ENCODE measurements around the gene SOX11.
"Not testable (repeated sequence)": the region's sequence is repeated elsewhere in the genome, so short reads cannot be mapped to it uniquely, and the experiment has no call there.

SOX11 gene

GRCh38 chr2:5691985-5692529 is at the start of gene SOX11:
Gene SOX11 (plus strand): TSS chr2:5692384. CDS start chr2:5692722, 338 bp downstream.
- no peak for DNase-seq (ENCODE audit: low read depth)

GRCh38 chr2:5652734-5653133 is 39.5 kb upstream of the SOX11 start:
- DNase-seq (ENCODE audit: low read depth): not testable (repeated sequence)

GRCh38 chr2:5653756-5654155 is 38.4 kb upstream of the SOX11 start:
- not testable (repeated sequence) for DNase-seq (ENCODE audit: low read depth)

GRCh38 chr2:5657231-5657630 is 35.0 kb upstream of the SOX11 start:
- DNase-seq (ENCODE audit: low read depth): no peak

- no peak for DNase-seq (ENCODE audit: low read depth)
These were observed 31.6 kb upstream of the SOX11 start for GRCh38 chr2:5660591-5660990.

- DNase-seq (ENCODE audit: low read depth): no peak
These were observed 30.8 kb upstream of the SOX11 start for GRCh38 chr2:5661362-5661761.

GRCh38 chr2:5664278-5664681 is 27.9 kb upstream of the SOX11 start:
- no peak for DNase-seq (ENCODE audit: low read depth)

- no peak for DNase-seq (ENCODE audit: low read depth)
These were observed 27.1 kb upstream of the SOX11 start for GRCh38 chr2:5665066-5665465.

GRCh38 chr2:5666798-5667197 is 25.4 kb upstream of the SOX11 start:
- DNase-seq (ENCODE audit: low read depth): no peak

- not testable (repeated sequence) for DNase-seq (ENCODE audit: low read depth)
These were observed 24.5 kb upstream of the SOX11 start for GRCh38 chr2:5667655-5668054.

GRCh38 chr2:5668682-5669250 is 23.4 kb upstream of the SOX11 start:
- DNase-seq (ENCODE audit: low read depth): no peak

- DNase-seq (ENCODE audit: low read depth): no peak
These were observed 19.4 kb upstream of the SOX11 start for GRCh38 chr2:5672749-5673144.

- DNase-seq (ENCODE audit: low read depth): no peak
These were observed 18.8 kb upstream of the SOX11 start for GRCh38 chr2:5673145-5674025.

- DNase-seq (ENCODE audit: low read depth): no peak
These were observed 18.2 kb upstream of the SOX11 start for GRCh38 chr2:5674026-5674340.

- DNase-seq (ENCODE audit: low read depth): no peak
These were observed 15.1 kb upstream of the SOX11 start for GRCh38 chr2:5677133-5677532.

GRCh38 chr2:5683471-5683870 is 8.7 kb upstream of the SOX11 start:
- DNase-seq (ENCODE audit: low read depth): no peak

- no peak for DNase-seq (ENCODE audit: low read depth)
These were observed 7.0 kb upstream of the SOX11 start for GRCh38 chr2:5685225-5685624.

- no peak for DNase-seq (ENCODE audit: low read depth)
These were observed 6.1 kb upstream of the SOX11 start for GRCh38 chr2:5686068-5686467.

- DNase-seq (ENCODE audit: low read depth): no peak
These were observed 5.6 kb upstream of the SOX11 start for GRCh38 chr2:5686536-5686935.

- no peak for DNase-seq (ENCODE audit: low read depth)
These were observed 2.4 kb upstream of the SOX11 start for GRCh38 chr2:5689750-5690149.

GRCh38 chr2:5690286-5690685 is 1.9 kb upstream of the SOX11 start:
- DNase-seq (ENCODE audit: low read depth): no peak

GRCh38 chr2:5690718-5691220 is 1.4 kb upstream of the SOX11 start:
- DNase-seq (ENCODE audit: low read depth): no peak

- DNase-seq (ENCODE audit: low read depth): no peak
These were observed 781 bp upstream of the SOX11 start for GRCh38 chr2:5691221-5691984.
